ENCODE data around the gene ZNF281.

Gene ZNF281

DNA sequence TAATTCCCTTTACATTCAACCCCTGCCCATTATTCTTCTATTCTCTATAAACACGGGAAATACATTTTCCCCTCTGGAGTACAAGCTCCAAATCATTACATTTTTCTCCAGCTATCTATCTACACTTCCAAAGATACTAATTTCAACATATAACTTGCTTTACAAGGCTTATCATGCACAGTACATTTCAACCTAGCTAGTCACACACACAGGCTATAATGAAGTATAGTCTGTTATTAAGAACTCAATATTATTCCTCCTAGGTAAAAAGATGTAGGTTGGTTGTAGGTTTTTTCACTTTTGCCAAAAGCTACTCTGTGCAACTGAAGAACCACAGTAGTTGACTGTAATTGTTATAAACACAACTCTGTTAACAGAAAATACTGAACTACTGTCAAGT is 8.1 kb downstream of the ZNF281 start:
- DNase-seq: no peak
- in situ Hi-C loops (cut with HindIII; ENCODE audit: low pct_ligation_motif_present, low pct_unique_long_range_greater_than_20kb, low sequenced_read_pairs): no loop called here

GRCh38 chr1:200401263-200401662 is 8.6 kb downstream of the ZNF281 start:
- DNase-seq: no peak
- in situ Hi-C loops (cut with HindIII; ENCODE audit: low pct_ligation_motif_present, low pct_unique_long_range_greater_than_20kb, low sequenced_read_pairs): no loop called here

DNA sequence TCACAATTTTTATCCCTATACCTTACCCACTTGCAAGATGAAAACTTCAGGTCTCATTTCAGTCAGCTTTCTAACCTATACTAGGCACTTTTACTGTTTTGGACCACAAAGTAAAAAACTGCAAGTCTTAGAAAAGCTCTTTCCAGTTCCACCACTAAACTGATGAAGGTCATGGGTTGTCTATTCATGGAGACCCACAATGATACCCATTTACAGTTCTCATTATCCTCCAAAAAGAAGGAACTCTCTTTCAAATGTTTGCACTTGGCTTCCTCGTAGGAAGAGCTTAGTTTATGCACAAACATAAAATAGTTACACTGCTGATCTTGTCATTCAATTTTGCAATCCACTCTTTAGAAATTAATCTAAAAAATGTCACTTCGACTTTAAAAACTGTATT is 9.3 kb downstream of the ZNF281 start:
- no peak for DNase-seq
- in situ Hi-C loops (cut with HindIII; ENCODE audit: low pct_ligation_motif_present, low pct_unique_long_range_greater_than_20kb, low sequenced_read_pairs): no loop called here

DNA sequence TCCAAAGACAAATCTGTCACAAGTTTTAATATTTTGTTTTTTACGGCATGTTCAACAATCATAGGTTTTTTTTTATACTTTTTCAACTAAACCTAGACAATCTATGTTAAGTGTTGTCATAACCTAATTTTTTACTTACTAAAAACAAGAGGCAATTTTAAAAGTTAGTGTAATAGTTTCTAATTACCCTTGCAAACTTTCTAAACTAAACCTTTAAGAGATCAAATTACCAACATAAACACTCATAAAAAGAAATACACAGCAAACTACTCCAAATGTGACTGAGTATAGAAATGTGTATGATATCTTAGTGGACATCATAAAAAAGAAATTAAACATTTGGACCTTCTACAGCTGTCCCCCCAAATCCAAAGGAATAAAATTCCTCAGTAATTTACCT is 10.0 kb downstream of the ZNF281 start:
- no peak for DNase-seq
- in situ Hi-C loops (cut with HindIII; ENCODE audit: low pct_ligation_motif_present, low pct_unique_long_range_greater_than_20kb, low sequenced_read_pairs): no loop called here

- in situ Hi-C loops (cut with HindIII; ENCODE audit: low pct_ligation_motif_present, low pct_unique_long_range_greater_than_20kb, low sequenced_read_pairs): no loop called here
- DNase-seq: no peak
Observed at GRCh38 chr1:200398373-200398772, 11.5 kb downstream of the ZNF281 start.

- no peak for DNase-seq
- in situ Hi-C loops (cut with HindIII; ENCODE audit: low pct_ligation_motif_present, low pct_unique_long_range_greater_than_20kb, low sequenced_read_pairs): no loop called here
Observed at GRCh38 chr1:200392625-200393185, 17.1 kb downstream of the ZNF281 start.

DNA sequence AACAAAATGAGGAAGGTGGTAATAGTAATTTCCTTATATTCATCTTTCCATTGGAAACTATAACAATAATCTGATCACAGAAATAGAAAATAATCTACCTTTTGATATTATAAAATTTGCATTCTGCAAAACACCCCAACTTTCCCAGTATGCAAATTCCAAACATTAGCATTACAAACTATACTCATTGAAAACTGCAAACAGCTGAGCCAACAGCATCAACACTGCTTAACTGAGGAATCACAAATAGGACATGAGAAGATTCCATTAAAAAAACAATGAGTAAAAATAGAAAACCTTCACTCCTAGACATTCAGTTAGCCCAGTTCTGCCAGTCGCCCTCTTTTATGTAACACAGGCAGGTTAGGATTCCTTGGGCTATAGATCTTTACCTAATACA is 18.1 kb downstream of the ZNF281 start:
- DNase-seq: no peak
- in situ Hi-C loops (cut with HindIII; ENCODE audit: low pct_ligation_motif_present, low pct_unique_long_range_greater_than_20kb, low sequenced_read_pairs): no loop called here

- DNase-seq: no peak
- in situ Hi-C loops (cut with HindIII; ENCODE audit: low pct_ligation_motif_present, low pct_unique_long_range_greater_than_20kb, low sequenced_read_pairs): no loop called here
Observed at GRCh38 chr1:200388791-200389190, 21.0 kb downstream of the ZNF281 start.

DNA sequence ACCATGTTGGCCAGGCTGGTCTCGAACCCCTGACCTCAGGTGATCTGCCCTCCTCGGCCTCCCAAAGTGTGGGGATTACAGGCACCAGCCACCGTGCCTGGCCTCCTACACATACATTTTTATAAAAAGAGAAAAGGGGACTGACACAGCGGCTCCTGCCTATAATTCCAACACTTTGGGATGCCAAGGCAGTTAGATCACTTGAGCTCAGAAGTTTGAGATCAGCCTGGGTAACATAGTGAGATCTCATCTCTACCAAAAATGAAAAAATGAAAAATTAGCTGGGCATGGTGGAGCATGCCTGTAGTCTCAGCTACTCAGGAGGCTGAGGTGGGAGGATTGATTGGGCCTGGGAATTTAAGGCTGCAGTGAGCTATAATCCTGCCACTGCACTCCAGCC is 23.4 kb downstream of the ZNF281 start:
- in situ Hi-C loops (cut with HindIII; ENCODE audit: low pct_ligation_motif_present, low pct_unique_long_range_greater_than_20kb, low sequenced_read_pairs): no loop called here
- DNase-seq: no peak

DNA sequence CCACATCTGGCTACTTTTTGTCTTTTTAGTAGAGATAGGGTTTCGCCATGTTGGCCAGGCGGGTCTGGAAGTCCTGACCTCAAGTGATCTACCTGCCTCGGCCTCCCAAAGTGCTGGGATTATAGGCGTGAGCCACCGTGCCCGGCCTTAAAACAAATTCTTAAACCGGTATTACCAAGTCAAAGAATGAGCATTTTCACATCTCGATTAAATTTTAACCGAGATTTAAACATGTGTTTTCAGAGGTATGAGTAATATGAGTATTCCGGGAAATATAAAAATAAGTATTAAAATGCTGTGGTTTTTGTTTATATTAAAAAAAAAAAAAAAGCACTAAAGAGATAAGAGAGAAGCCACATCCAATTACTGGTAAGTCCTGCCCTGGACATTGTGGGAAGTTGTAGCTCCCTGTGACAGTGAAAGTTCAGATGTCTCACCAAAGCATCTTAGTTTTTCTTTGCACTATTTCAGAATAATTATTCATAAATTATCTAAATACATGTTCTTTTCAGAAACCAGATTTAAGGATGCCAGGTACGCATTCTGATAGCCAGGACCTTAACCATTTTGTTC is 24.9 kb downstream of the ZNF281 start:
- in situ Hi-C loops (cut with HindIII; ENCODE audit: low pct_ligation_motif_present, low pct_unique_long_range_greater_than_20kb, low sequenced_read_pairs): no loop called here
- DNase-seq: no peak

- DNase-seq: no peak
- in situ Hi-C loops (cut with HindIII; ENCODE audit: low pct_ligation_motif_present, low pct_unique_long_range_greater_than_20kb, low sequenced_read_pairs): no loop called here
Observed at GRCh38 chr1:200381256-200381984, 28.4 kb downstream of the ZNF281 start.

DNA sequence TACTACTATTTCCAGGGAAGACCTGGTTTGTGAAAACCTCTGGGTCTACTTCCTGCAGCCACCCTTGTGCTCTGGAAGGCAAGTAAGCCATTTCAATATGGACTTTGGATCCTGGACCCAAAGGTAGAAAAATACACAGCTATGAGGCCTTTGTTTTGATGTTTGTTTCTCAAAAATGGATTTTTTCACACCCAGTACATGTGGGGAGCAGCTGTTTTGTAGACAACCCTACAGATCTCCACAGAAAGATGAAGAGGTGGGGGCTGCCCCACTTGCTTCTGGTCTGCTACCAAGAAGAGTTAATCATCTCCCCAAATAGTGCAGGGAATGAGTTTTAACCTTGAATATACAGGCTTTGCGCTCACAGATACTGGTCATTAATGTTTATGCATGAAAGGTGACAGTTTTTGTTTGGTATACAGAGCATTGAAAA is 29.2 kb downstream of the ZNF281 start:
- no peak for DNase-seq
- in situ Hi-C loops (cut with HindIII; ENCODE audit: low pct_ligation_motif_present, low pct_unique_long_range_greater_than_20kb, low sequenced_read_pairs): no loop called here

DNA sequence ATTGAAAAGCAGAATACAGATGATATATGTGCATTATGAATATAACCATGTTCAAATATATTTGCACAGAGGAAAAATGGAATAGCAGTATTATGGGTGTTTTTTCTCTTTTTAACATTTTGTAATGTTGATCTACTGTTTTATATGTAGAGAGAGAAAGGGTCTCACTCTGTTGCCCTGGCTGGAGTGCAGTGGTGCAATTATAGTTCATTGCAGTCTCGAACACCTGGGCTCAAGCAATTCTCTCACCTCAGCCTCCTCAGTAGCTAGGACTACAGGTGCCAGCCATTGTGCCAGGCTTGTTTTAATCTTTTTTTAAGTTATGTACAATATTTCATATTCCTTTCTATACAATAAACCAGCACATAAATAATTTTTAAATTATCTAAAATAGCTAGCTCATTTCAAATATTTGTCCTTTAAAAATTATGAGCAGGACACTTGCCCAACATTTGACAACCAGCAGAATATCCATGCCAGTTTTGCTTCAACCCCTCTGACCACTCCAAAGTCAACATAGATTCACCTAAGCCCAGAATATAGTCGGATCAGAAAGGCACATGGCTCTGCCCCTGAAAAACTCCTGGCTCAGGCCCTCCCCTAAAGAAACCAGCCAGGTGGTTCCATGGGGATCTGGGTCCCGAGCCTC is 29.8 kb downstream of the ZNF281 start:
- no peak for DNase-seq
- in situ Hi-C loops (cut with HindIII; ENCODE audit: low pct_ligation_motif_present, low pct_unique_long_range_greater_than_20kb, low sequenced_read_pairs): no loop called here

DNA sequence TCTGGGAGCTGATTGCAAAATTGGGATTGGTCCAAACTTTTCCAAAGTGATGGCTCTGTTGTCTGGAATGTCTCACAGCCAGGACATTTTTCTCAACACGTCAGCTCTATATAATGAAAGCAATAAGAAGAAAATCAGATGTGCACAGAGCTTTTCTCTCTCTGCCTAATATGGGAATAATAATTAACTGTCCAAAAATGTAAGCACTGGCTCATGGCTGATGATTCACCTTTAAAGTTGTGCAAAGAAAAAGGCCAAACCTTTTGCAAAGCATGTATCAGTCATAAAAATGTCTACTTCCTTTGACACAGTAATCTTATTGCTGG is 30.4 kb downstream of the ZNF281 start:
- in situ Hi-C loops (cut with HindIII; ENCODE audit: low pct_ligation_motif_present, low pct_unique_long_range_greater_than_20kb, low sequenced_read_pairs): no loop called here
- DNase-seq: peak; percentile 93

DNA sequence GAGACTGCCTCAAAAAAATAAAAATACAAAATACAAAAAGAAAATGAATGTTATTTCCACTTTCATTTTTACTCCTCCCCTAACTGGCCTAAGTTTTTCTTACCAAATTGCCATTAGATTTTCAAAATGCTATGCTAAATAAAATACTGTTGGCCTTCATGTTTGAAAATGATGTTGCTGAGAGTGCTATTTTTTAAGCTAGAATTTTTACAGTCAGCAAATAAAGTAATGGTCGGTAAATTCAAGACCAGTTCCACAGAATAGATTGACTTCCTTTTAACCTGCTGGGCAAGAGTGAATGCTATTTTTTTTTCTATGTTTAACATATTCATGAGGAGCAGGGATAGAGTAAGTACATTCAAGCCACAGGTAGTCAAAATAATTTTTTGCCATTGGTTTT is 31.7 kb downstream of the ZNF281 start:
- DNase-seq: no peak
- in situ Hi-C loops (cut with HindIII; ENCODE audit: low pct_ligation_motif_present, low pct_unique_long_range_greater_than_20kb, low sequenced_read_pairs): no loop called here

GRCh38 chr1:200376528-200376927 is 33.3 kb downstream of the ZNF281 start:
- DNase-seq: no peak
- in situ Hi-C loops (cut with HindIII; ENCODE audit: low pct_ligation_motif_present, low pct_unique_long_range_greater_than_20kb, low sequenced_read_pairs): no loop called here

DNA sequence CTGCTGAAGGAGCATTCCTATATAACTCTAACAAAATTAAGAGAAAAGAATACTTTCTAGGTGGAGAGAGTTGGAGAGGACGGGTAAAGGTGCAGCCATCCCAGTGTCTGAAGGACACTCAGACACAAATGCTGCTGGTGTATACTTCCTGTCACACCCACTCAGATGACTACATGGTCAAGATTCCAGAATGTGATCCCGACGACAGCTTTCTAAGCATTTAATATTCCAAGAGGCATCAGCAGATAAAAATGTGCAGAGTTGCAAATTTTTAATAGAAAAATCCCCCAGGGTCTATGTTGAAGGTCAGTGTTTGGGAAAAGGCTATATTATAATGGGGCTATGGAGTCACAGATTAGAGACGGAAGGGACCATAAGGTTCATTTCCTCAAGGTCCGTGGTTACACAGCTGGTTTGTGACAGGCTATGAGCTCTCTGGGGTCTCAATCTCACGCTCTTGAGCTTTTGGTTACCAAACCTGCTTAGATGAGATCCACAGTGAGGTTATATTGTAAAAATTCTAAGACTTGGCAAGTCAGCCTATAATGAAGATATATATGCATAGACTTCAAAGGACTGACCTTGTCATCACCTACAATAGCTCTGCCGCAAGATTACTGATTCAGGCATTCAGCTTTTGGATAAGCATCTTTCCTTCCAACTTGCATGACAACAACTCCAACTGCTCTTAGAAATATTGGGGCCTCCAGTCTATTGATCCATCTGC is 35.1 kb downstream of the ZNF281 start:
- DNase-seq: no peak
- in situ Hi-C loops (cut with HindIII; ENCODE audit: low pct_ligation_motif_present, low pct_unique_long_range_greater_than_20kb, low sequenced_read_pairs): no loop called here

DNA sequence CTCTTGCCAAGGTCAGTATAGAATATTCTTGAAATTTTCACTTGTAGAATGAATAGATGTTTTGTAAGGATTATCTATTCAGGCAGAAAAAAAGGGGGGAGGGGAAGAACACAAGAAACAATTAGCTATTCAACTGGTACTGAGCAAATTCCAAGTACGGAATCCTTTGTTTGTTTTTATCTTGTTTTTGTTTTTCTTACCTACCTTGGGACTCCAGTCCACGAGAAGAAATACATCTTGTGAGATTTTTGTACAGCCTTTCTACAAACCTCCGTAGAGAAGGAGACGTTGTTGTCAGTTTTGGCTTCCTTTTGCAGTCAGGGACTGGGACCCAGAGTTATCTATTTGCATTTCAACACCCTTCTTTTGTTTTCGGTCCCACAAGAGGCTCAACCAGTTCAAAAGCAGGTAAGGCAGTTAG is 36.0 kb downstream of the ZNF281 start:
- DNase-seq: no peak
- in situ Hi-C loops (cut with HindIII; ENCODE audit: low pct_ligation_motif_present, low pct_unique_long_range_greater_than_20kb, low sequenced_read_pairs): no loop called here

- in situ Hi-C loops (cut with HindIII; ENCODE audit: low pct_ligation_motif_present, low pct_unique_long_range_greater_than_20kb, low sequenced_read_pairs): no loop called here
- no peak for DNase-seq
Observed at GRCh38 chr1:200372885-200373181, 37.0 kb downstream of the ZNF281 start.

Measured in ACHN (cell line).